ENCODE results near the gene CASP8AP2.
"Not testable (repeated sequence)": the region's sequence is repeated elsewhere in the genome, so short reads cannot be mapped to it uniquely, and the experiment has no call there.

CASP8AP2 gene

DNA sequence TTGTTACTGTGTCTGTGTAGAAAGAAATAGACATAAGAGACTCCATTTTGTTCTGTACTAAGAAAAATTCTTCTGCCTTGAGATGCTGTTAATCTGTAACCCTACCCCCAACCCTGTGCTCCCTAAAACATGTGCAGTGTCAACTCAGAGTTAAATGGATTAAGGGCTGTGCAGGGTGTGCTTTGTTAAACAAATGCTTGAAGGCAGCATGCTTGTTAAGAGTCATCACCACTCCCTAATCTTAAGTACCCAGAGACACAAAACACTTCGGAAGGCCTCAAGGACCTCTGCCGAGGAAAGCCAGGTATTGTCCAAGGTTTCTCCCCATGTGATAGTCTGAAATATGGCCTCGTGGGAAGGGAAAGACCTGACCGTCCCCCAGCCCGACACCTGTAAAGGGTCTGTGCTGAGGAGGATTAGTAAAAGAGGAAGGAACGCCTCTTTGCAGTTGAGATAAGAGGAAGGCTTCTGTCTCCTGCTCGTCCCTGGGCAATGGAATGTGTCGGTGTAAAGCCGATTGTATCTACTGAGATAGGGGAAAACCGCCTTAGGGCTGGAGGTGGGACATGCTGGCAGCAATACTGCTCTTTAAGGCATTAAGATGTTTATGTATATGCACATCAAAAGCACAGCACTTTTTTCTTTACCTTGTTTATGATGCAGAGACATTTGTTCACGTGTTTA lies 61.3 kb downstream of the CASP8AP2 start:
- H3K9me3 ChIP-seq (ENCODE audit: low read length); H3K9ac ChIP-seq (ENCODE audit: low read length); H3K27ac ChIP-seq (ENCODE audit: low read depth, low read length); H3K4me3 ChIP-seq (ENCODE audit: low read depth in 1 of 2, low read length in 2 of 2); H3K36me3 ChIP-seq (ENCODE audit: insufficient read depth, low read length); H3K4me1 ChIP-seq (ENCODE audit: insufficient read depth, low read length): not testable (repeated sequence)
- peaks cover 5 to 14% of the 10 kb centered on the region in 2 donors for H3K27me3 ChIP-seq (ENCODE audit: control insufficient read depth in 1 of 2, insufficient read depth in 2 of 2, low read length in 2 of 2)

DNA sequence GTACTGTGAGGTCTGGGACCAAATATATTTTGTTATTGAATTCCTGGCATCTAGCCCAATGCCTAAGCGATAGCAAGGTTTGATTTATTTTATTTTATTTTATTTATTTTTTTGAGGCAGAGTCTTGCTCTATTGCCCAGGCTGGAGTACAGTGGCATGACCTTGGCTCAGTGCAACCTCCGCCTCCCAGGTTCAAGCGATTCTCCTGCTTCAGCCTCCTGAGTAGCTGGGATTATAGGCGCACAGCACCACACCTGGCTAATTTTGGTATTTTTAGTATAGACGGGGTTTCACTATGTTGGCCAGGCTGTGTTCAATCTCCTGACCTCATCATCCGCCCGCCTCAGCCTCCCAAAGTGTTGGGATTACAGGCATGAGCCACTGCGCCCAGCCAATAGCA lies 62.9 kb downstream of the CASP8AP2 start:
- not testable (repeated sequence) for H3K9me3 ChIP-seq (ENCODE audit: low read length); H3K36me3 ChIP-seq (ENCODE audit: insufficient read depth, low read length); H3K27ac ChIP-seq (ENCODE audit: low read depth, low read length); H3K9ac ChIP-seq (ENCODE audit: low read length); H3K4me3 ChIP-seq (ENCODE audit: low read depth in 1 of 2, low read length in 2 of 2); H3K4me1 ChIP-seq (ENCODE audit: insufficient read depth, low read length)
- H3K27me3 ChIP-seq (ENCODE audit: control insufficient read depth in 1 of 2, insufficient read depth in 2 of 2, low read length in 2 of 2), result peaks cover 5 to 14% of the 10 kb centered on the region in 2 donors

DNA sequence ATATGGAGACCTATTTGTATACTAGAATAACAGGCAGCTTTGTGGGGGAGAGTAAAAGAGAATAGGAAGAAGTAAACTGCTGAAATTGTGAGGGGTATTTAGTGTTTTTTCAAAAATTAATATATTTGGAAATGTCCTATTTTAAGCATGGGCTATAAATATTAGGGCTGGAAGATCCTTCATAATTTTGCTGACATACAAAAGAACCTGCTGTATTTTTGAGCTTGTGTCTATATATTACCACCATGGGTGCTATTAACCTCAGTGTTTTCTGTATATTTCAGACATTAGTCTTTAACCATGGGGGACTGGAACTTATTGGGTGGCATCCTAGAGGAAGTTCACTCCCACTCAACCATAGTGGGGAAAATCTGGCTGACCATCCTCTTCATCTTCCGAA lies 64.5 kb downstream of the CASP8AP2 start, which contains the start of gene GJA10:
Gene GJA10, plus strand, starts transcription at position 301 of the 400 bp plus-strand sequence. Its CDS starts 0 bp downstream, at position 301.
- no peak within 1 kb of the TSS for H3K27ac ChIP-seq (ENCODE audit: low read depth, low read length)
- no peaks in the 10 kb centered on the region for H3K4me1 ChIP-seq (ENCODE audit: insufficient read depth, low read length)
- H3K27me3 ChIP-seq (ENCODE audit: control insufficient read depth in 1 of 2, insufficient read depth in 2 of 2, low read length in 2 of 2), result peaks cover 5 to 14% of the 10 kb centered on the region in 2 donors
- no peaks in the 10 kb centered on the region for H3K9me3 ChIP-seq (ENCODE audit: low read length)
- H3K36me3 ChIP-seq (ENCODE audit: insufficient read depth, low read length), result no peaks in the 10 kb centered on the region
- no peak within 1 kb of the TSS for H3K4me3 ChIP-seq (ENCODE audit: low read depth in 1 of 2, low read length in 2 of 2)
- H3K9ac ChIP-seq (ENCODE audit: low read length), result no peak within 1 kb of the TSS

DNA sequence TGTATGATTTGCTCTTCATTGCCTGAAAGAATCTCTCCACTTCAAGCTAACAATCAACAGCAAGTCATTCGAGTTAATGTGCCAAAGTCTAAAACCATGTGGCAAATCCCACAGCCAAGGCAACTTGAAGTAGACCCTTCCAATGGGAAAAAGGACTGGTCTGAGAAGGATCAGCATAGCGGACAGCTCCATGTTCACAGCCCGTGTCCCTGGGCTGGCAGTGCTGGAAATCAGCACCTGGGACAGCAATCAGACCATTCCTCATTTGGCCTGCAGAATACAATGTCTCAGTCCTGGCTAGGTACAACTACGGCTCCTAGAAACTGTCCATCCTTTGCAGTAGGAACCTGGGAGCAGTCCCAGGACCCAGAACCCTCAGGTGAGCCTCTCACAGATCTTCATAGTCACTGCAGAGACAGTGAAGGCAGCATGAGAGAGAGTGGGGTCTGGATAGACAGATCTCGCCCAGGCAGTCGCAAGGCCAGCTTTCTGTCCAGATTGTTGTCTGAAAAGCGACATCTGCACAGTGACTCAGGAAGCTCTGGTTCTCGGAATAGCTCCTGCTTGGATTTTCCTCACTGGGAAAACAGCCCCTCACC lies 65.7 kb downstream of the CASP8AP2 start:
- H3K36me3 ChIP-seq (ENCODE audit: insufficient read depth, low read length), result no peaks in the 10 kb centered on the region
- H3K27ac ChIP-seq (ENCODE audit: low read depth, low read length), result no peak overlapping the region
- H3K4me1 ChIP-seq (ENCODE audit: insufficient read depth, low read length), result no peaks in the 10 kb centered on the region
- H3K4me3 ChIP-seq (ENCODE audit: low read depth in 1 of 2, low read length in 2 of 2), result no peak overlapping the region
- no peaks in the 10 kb centered on the region for H3K9me3 ChIP-seq (ENCODE audit: low read length)
- no peak overlapping the region for H3K9ac ChIP-seq (ENCODE audit: low read length)
- H3K27me3 ChIP-seq (ENCODE audit: control insufficient read depth in 1 of 2, insufficient read depth in 2 of 2, low read length in 2 of 2), result peaks cover 5 to 14% of the 10 kb centered on the region in 2 donors

DNA sequence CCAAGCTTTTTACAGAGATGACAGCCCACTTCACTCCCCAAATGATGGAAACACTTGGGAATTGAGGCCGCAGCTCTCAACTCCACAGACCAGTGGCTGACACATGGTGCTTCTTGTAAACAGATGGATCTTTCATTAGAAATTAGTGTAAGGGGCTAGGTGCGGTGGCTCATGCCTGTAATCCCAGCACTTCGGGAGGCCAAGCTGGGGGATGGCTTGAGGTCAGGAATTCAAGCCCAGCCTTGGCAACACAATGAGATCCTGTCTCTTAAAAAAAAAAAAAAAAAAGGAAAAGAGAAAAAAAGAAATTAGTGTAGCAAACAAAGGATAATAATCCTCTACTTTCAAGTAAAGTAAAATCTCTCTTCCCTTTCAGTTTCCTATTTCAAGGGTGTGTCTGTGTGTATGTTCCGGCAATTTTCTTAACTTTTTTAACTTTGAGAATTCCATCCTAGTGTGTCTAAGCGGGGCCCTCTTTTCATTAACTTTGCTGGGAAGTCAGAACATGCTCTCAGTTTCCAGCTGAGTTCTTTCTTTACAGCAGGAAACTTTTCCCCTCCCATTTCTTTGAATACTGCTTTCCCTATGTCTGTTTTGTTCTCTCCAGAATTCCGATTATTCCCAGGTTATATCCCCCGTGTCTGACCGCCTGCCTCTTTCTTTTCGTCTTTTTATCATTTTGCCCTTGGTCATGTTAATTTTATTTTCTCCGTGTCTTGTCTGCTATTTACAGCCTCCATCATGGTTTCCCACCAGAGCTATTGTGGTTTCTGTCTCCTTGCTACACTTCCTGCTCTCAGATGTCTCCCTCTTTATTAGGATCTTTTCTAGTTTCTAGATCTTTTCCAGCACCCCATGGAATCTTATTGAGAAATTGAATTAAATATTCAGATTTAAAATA lies 80.6 kb downstream of the CASP8AP2 start:
- not testable (repeated sequence) for H3K27ac ChIP-seq (ENCODE audit: low read depth, low read length); H3K36me3 ChIP-seq (ENCODE audit: insufficient read depth, low read length); H3K4me1 ChIP-seq (ENCODE audit: insufficient read depth, low read length); H3K9ac ChIP-seq (ENCODE audit: low read length); H3K9me3 ChIP-seq (ENCODE audit: low read length); H3K27me3 ChIP-seq (ENCODE audit: control insufficient read depth in 1 of 2, insufficient read depth in 2 of 2, low read length in 2 of 2); H3K4me3 ChIP-seq (ENCODE audit: low read depth in 1 of 2, low read length in 2 of 2)

DNA sequence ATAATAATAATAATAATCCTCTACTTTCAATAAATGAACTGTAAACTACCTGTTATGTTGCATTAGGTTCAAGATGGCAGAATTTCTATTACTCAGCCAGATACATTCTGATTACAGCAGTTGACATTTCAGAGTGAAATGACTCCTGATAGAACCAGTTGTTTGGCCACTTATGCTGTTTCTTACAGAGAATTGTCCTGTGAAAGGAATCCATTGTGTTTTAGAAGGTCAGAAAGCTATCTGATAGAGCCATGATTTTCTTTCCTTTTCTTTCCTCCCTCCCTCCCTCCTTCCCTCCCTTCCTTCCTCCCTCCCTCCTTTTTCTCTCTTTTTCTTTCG lies 81.2 kb downstream of the CASP8AP2 start:
- Histone ChIP-seq H3K36me3 (ENCODE audit: insufficient read depth, low read length) (no peaks in the 10 kb centered on the region), H3K4me1 (ENCODE audit: insufficient read depth, low read length) (no peaks in the 10 kb centered on the region), H3K9ac (ENCODE audit: low read length) (no peak overlapping the region), H3K27me3 (ENCODE audit: control insufficient read depth in 1 of 2, insufficient read depth in 2 of 2, low read length in 2 of 2) (no peaks in the 10 kb centered on the region), H3K4me3 (ENCODE audit: low read depth in 1 of 2, low read length in 2 of 2) (no peak overlapping the region), H3K9me3 (ENCODE audit: low read length) (no peaks in the 10 kb centered on the region), H3K27ac (ENCODE audit: low read depth, low read length) (no peak overlapping the region)

DNA sequence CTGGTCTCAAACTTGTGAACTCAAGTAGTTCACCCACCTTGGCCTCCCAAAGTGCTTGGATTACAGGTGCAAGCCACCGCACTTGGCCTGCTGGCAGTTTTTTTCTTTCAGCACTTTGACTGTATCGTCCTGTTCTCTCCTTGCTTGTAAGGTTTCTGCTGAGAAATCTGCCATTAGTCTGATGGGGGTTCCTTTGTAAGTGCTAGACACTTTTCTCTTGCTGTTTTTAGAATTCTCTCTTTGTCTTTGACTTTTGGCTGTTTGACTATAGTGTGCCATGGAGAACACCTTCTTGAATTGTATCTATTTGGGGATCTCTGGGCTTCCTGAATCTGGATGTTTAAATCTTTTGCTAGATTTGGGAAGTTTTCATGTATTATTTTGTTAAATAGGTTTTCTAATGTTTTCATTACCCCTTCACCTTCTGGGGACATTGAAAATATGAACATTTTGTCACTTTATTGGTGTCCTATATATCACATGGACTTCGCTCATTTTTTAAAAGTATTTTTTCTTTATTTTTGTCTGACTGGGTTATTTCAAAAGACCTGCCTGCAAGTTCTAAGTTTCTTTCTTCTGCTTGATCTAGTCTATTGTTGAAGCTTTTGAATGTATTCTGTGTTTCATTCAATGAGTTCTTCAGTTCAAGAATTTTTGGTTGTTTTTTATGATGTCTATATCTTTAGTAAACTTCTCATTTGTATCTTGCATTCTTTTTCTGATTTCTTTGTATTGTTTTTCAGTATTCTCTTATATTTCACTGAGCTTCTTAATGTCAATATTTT lies 86.6 kb downstream of the CASP8AP2 start:
- H3K9me3 ChIP-seq (ENCODE audit: low read length), result peaks cover 3% of the 10 kb centered on the region
- H3K36me3 ChIP-seq (ENCODE audit: insufficient read depth, low read length), result no peaks in the 10 kb centered on the region
- H3K9ac ChIP-seq (ENCODE audit: low read length), result no peak overlapping the region
- H3K4me3 ChIP-seq (ENCODE audit: low read depth in 1 of 2, low read length in 2 of 2), result no peak overlapping the region
- no peaks in the 10 kb centered on the region for H3K27me3 ChIP-seq (ENCODE audit: control insufficient read depth in 1 of 2, insufficient read depth in 2 of 2, low read length in 2 of 2)
- H3K27ac ChIP-seq (ENCODE audit: low read depth, low read length), result no peak overlapping the region
- no peaks in the 10 kb centered on the region for H3K4me1 ChIP-seq (ENCODE audit: insufficient read depth, low read length)

DNA sequence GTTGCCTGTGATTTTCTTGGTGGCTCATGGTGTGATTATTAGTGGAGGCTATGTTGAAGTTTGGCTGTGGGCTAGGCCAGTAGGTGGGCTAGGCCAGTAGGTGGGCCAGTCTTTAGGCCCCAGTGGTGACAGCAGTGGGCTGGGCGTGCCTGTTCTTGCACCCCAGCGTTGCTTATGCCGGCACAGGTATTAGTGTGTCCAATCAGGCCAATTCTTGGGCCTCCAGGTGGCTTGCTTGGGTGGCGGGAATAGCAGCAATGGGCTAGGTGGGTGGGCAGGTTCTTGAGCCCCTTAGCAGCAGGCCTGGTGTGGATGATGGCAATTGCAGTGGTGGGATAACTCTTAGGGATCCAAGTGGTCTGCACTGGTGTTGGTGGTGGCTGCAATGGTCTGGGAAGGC lies 87.5 kb downstream of the CASP8AP2 start:
- Histone ChIP-seq H3K4me3 (ENCODE audit: low read depth in 1 of 2, low read length in 2 of 2) (no peak overlapping the region), H3K36me3 (ENCODE audit: insufficient read depth, low read length) (no peaks in the 10 kb centered on the region), H3K9ac (ENCODE audit: low read length) (no peak overlapping the region), H3K9me3 (ENCODE audit: low read length) (peaks cover 3% of the 10 kb centered on the region), H3K4me1 (ENCODE audit: insufficient read depth, low read length) (no peaks in the 10 kb centered on the region), H3K27ac (ENCODE audit: low read depth, low read length) (no peak overlapping the region), H3K27me3 (ENCODE audit: control insufficient read depth in 1 of 2, insufficient read depth in 2 of 2, low read length in 2 of 2) (no peaks in the 10 kb centered on the region)

DNA sequence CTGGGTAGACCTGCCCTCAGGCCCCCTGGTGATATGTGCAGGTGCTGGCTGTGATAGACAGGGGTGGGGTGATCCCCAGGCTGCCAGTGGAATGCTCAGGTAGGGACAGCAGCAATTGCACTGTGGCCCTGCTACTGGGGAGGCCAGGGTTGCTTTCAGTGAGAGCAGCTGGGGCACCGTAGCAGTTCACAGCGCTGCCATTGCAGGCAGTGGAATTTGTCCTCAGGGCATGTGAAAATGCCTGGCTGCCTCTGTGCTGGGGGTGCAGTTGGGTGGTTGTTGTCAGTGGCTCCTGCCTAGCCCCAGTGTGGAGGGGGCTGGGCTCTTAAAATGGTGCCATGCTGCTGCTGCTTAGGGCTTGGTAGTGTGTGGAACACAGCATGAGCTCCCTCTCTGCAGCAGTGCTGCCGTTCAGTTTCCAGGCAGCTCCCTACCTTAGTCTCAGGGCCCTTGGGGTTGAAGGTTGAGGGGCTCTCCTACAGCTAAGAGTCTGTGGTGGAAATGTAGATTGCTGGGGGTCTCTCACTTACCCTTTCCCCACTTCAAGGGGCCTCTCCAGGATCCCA lies 88.2 kb downstream of the CASP8AP2 start:
- Histone ChIP-seq H3K4me1 (ENCODE audit: insufficient read depth, low read length) (no peaks in the 10 kb centered on the region), H3K9me3 (ENCODE audit: low read length) (peaks cover 3% of the 10 kb centered on the region), H3K27ac (ENCODE audit: low read depth, low read length) (no peak overlapping the region), H3K4me3 (ENCODE audit: low read depth in 1 of 2, low read length in 2 of 2) (no peak overlapping the region), H3K9ac (ENCODE audit: low read length) (no peak overlapping the region), H3K27me3 (ENCODE audit: control insufficient read depth in 1 of 2, insufficient read depth in 2 of 2, low read length in 2 of 2) (no peaks in the 10 kb centered on the region), H3K36me3 (ENCODE audit: insufficient read depth, low read length) (no peaks in the 10 kb centered on the region)

Data from muscle layer of colon (tissue), 2 donors.